Muscle of leg (tissue), 11 donors: ENCODE results near the gene NCEH1. TPM values are rescaled to one million over a fixed set of nuclear protein-coding genes. Genes with fewer than 3 reads are reported as not detected.

ENCODE experiments used
- DNase-seq: peaks from one replicate; pipeline ENCODE4 v3.0.0; 2013
- H3K27ac ChIP-seq: one replicate; pipeline ENCODE4 v1.5.1; 2013; ENCODE audit warnings: mild to moderate bottlenecking, low read length, control low read depth
- H3K27me3 ChIP-seq: one replicate; pipeline ENCODE4 v1.6.1; 2013; ENCODE audit warnings: low read length; ENCODE audit not compliant: control insufficient read depth, insufficient read depth
- H3K36me3 ChIP-seq: one replicate; pipeline ENCODE4 v1.6.1; 2013; ENCODE audit warnings: low read length; ENCODE audit not compliant: control insufficient read depth, insufficient read depth
- H3K4me1 ChIP-seq: one replicate; pipeline ENCODE4 v1.6.1; 2013; ENCODE audit warnings: low read length; ENCODE audit not compliant: control insufficient read depth, insufficient read depth
- H3K4me3 ChIP-seq: one replicate; pipeline ENCODE4 v1.5.1; 2013; ENCODE audit warnings: low read length, control low read depth
- H3K9me3 ChIP-seq: replicated peaks from 2 replicates; pipeline ENCODE4 v1.6.1; 2013; ENCODE audit warnings: low read depth, low read length; ENCODE audit not compliant: control insufficient read depth
- WGBS: methylation state at CpG from one replicate; pipeline ENCODE4 v1.1.5; 2013; ENCODE audit warnings: missing lambda C conversion rate; ENCODE audit not compliant: insufficient coverage; 5-methylcytosine and 5-hydroxymethylcytosine counted together
- polyA plus RNA-seq, 8 donors: library from polyadenylated mRNA; unstranded; fragments of 120-200 nt; gene quantifications; one replicate each; pipeline versions ENCODE4 v1.2.1 to v1.2.3, GENCODE V29; 2013; ENCODE audit warnings: inconsistent platforms in 1 of 8, low replicate concordance in 1 of 8; ENCODE audit not compliant: insufficient read length in 8 of 8, insufficient read depth in 1 of 8
- total RNA-seq: library from RNA; stranded (reverse); fragments of 120-200 nt; gene quantifications from one replicate; pipeline ENCODE4 v1.2.4, GENCODE V29; 2013

Gene NCEH1
- total and polyA plus RNA-seq, 9 donors, result 1.3 to 2.6 (median 1.8) TPM

DNA sequence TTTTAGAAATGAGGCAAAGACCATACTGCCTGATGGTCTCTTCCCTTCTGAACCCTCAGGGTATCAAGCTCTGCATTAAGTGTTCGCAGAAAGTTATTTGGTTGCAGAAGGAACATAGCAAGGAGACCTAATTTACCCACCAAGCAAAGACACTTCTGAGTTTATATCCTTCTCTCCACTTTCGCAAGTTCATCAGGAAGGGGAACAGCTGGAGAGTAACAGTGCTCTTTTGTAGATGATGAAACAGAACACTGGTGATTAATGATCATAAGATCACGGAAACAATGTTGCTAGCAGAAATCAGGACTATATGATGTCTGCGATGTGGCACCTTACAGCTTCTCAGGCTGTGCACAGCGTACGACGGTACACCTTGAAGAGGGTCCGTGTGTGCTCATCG is 62.1 kb downstream of the NCEH1 start:
- no peaks in the 10 kb centered on the region for H3K9me3 ChIP-seq
- no peaks in the 10 kb centered on the region for H3K27me3 ChIP-seq
- peaks cover 6% of the 10 kb centered on the region for H3K4me1 ChIP-seq
- H3K36me3 ChIP-seq, result no peaks in the 10 kb centered on the region
- no peak for DNase-seq
- no peak overlapping the region for H3K4me3 ChIP-seq
- 66% methylated on average over 2 of the region's 9 CpGs for WGBS
- H3K27ac ChIP-seq, result no peak overlapping the region

DNA sequence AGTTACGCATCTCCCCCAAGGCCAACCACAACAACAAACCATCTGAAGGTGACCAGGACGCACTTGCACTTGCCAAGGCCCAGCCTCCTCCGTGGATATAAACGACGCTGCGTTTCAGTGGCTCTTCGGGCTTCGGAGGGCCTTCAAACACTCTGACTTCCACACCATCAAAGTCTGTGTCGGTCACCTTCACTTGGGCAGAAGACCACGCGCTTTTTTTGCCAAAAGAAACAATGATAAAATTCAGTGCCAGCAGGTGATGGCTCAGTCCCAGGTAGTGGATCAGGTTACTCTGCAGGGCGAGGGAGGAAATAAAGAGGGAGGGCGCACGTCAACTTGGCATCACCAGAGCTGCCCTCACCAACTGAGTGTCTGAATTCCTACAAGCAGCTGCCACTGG is 63.0 kb downstream of the NCEH1 start:
- no peaks in the 10 kb centered on the region for H3K9me3 ChIP-seq
- H3K4me3 ChIP-seq, result no peak overlapping the region
- H3K27me3 ChIP-seq, result no peaks in the 10 kb centered on the region
- 87% methylated on average over 8 of the region's 14 CpGs for WGBS
- peaks cover 6% of the 10 kb centered on the region for H3K4me1 ChIP-seq
- H3K27ac ChIP-seq, result no peak overlapping the region
- H3K36me3 ChIP-seq, result no peaks in the 10 kb centered on the region
- no peak for DNase-seq

DNA sequence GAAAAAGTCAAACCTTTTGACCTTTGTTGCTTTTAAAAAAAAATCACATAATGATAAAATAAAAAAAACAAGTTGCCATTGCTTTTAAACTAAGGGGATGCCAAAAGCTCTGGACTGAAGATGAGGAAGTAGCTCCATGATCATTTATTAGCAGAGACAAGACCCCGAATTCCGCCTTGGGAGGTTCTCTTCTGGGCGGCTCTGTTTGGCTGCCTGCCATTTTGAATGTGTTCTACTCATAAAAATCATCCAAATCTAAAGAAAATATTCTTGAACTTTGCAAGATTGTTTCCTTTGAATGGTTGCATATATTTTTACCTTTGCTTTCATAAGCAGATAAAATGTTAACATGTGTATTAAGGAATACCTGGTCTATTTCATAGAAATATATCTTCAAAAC is 63.8 kb downstream of the NCEH1 start:
- WGBS, result no CpG with 5 or more reads among the region's 3 CpGs
- peaks cover 6% of the 10 kb centered on the region for H3K4me1 ChIP-seq
- H3K27me3 ChIP-seq, result no peaks in the 10 kb centered on the region
- no peaks in the 10 kb centered on the region for H3K36me3 ChIP-seq
- DNase-seq, result peak; percentile 57
- H3K27ac ChIP-seq, result no peak overlapping the region
- H3K9me3 ChIP-seq, result no peaks in the 10 kb centered on the region
- H3K4me3 ChIP-seq, result no peak overlapping the region

DNA sequence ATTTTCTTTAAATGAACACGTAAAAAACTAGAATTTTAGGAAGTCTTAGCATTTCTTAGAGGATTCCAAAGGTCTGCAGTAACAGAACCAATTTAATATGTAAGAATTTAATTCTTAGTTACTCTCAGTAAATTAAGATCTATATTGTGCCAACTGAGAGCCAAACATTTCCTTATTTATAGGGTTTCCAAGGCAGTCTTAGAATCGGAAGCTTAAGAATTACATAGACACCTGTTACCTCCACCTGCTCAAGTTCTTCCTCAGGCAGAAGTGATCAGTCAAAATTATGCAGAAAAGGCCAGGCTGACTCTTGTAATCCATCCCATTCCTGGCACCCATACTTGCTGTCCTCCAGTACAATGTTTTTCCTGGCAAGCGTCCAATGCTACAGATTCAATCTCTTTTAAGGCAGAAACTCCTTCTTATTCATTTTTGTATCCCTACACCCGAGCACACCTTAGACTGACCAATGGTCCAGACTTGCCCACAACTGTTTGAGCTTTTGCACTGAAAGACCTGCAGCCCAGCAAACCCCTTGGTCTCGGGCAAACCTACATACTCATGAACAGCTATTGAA is 64.3 kb downstream of the NCEH1 start:
- Histone ChIP-seq H3K9me3 (no peaks in the 10 kb centered on the region), H3K27ac (no peak overlapping the region), H3K36me3 (no peaks in the 10 kb centered on the region), H3K4me3 (no peak overlapping the region), H3K4me1 (peaks cover 6% of the 10 kb centered on the region), H3K27me3 (no peaks in the 10 kb centered on the region)
- DNase-seq, result peak; percentile 67
- whole genome bisulfite sequencing, result 79% methylated on average over 2 of the region's 5 CpGs

- Histone ChIP-seq H3K27ac (no peak overlapping the region), H3K36me3 (no peaks in the 10 kb centered on the region)
Measured at GRCh38 chr3:172644258-172644657, 66.6 kb downstream of the NCEH1 start.

GRCh38 chr3:172643506-172644179 is 67.2 kb downstream of the NCEH1 start:
- no peak for DNase-seq
- WGBS, result 69% methylated on average over 4 of the region's 5 CpGs

More at GRCh38 chr3:172644258-172644657, 66.6 kb downstream of the NCEH1 start:
- Histone ChIP-seq H3K9me3 (no peaks in the 10 kb centered on the region), H3K4me3 (no peak overlapping the region), H3K27me3 (no peaks in the 10 kb centered on the region), H3K4me1 (peaks cover 6% of the 10 kb centered on the region)
- no peak for DNase-seq
- 100% methylated on average over 1 of the region's 3 CpGs for WGBS

DNA sequence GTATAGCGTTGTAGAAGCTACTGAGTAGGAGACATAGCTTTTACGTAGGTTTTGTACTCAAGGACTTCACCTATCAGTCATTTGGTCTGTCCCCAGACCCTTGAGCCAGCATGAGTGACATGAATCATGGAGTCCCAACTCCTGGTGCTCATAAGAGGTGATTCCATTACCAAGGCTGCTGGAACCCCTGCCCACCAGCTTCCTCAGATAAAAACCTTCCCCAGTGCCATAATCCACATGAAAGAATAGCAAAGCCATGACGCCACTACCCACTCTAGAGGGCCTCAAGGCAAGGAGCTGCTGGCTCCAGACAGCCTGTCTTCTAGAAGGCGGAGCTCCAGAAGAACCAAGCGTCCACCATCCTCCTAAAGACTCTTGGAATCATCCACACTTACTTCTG is 69.6 kb downstream of the NCEH1 start:
- Histone ChIP-seq H3K4me1 (no peaks in the 10 kb centered on the region), H3K27me3 (no peaks in the 10 kb centered on the region), H3K9me3 (no peaks in the 10 kb centered on the region), H3K27ac (no peak overlapping the region), H3K4me3 (no peak overlapping the region), H3K36me3 (no peaks in the 10 kb centered on the region)
- DNase-seq, result no peak
- 80% methylated on average over 4 of the region's 5 CpGs for WGBS

More at GRCh38 chr3:172643506-172644179, 67.2 kb downstream of the NCEH1 start:
- H3K4me3 ChIP-seq, result no peak overlapping the region
- no peaks in the 10 kb centered on the region for H3K36me3 ChIP-seq
- H3K9me3 ChIP-seq, result no peaks in the 10 kb centered on the region
- H3K4me1 ChIP-seq, result peaks cover 6% of the 10 kb centered on the region
- H3K27me3 ChIP-seq, result no peaks in the 10 kb centered on the region
- H3K27ac ChIP-seq, result no peak overlapping the region

GRCh38 chr3:172640751-172641150 is 70.1 kb downstream of the NCEH1 start:
- H3K27me3 ChIP-seq, result no peaks in the 10 kb centered on the region
- H3K4me3 ChIP-seq, result no peak overlapping the region
- H3K36me3 ChIP-seq, result no peaks in the 10 kb centered on the region
- DNase-seq, result no peak
- H3K4me1 ChIP-seq, result no peaks in the 10 kb centered on the region
- no peaks in the 10 kb centered on the region for H3K9me3 ChIP-seq
- no peak overlapping the region for H3K27ac ChIP-seq
- WGBS, result 92% methylated on average over 2 of the region's 5 CpGs

DNA sequence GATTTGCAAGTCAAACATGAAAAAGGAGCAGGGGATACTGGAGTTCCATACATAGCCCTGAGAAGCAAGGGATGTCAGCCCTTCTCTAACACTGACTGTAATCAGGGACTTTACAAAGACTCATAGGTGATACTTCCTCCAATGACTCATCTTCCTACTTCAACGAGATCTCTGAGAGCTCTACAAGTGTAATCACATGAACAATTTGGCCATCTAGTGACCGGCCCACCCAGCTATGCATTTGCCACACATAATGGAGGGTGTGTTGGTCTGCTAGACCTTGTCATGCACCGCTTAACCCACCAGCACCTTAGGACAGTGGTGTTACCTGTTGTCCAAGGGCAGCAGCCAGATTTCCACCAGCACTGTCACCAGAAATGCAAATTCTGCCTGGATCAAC is 75.3 kb downstream of the NCEH1 start:
- Histone ChIP-seq H3K4me1 (no peaks in the 10 kb centered on the region), H3K9me3 (no peaks in the 10 kb centered on the region), H3K27me3 (no peaks in the 10 kb centered on the region), H3K36me3 (no peaks in the 10 kb centered on the region), H3K27ac (no peak overlapping the region), H3K4me3 (no peak overlapping the region)
- 80% methylated on average over 1 of the region's 3 CpGs for WGBS
- DNase-seq, result no peak

DNA sequence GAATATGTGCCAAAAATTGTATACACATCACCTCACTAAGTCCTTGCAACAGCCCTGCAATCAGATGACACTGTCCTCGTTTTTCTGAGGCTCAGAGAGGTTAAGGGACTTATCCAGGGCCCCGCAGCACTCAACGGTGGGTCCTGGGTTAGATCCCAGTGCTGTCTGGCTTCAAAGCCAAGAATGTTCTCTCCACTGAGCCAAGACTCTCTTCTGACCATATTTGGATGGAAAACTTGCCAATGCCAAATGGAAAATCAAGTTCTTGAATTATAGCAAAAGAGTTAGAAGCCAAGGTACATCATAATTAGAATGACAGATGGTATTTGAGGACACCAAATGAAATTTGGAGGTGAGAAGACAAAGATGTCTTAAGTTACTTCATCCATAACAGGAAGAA is 75.9 kb downstream of the NCEH1 start:
- Histone ChIP-seq H3K4me1 (no peaks in the 10 kb centered on the region), H3K9me3 (no peaks in the 10 kb centered on the region), H3K36me3 (no peaks in the 10 kb centered on the region), H3K27me3 (no peaks in the 10 kb centered on the region), H3K27ac (no peak overlapping the region), H3K4me3 (no peak overlapping the region)
- 50% methylated on average over 3 of the region's 3 CpGs for WGBS
- peak; percentile 68 for DNase-seq
